GM12872 (cell line): ENCODE measurements around the gene PAX2.

Source experiments
- CTCF ChIP-seq: IDR thresholded peaks from 3 replicates; pipeline ENCODE4 v1.5.1; 2011; ENCODE audit warnings: low read depth, mild to moderate bottlenecking, low read length, moderate library complexity; ENCODE audit not compliant: insufficient read depth

PAX2 gene

GRCh38 chr10:100863433-100863832 is 118.1 kb downstream of the PAX2 start:
- TF ChIP-seq CTCF, result no peak

DNA sequence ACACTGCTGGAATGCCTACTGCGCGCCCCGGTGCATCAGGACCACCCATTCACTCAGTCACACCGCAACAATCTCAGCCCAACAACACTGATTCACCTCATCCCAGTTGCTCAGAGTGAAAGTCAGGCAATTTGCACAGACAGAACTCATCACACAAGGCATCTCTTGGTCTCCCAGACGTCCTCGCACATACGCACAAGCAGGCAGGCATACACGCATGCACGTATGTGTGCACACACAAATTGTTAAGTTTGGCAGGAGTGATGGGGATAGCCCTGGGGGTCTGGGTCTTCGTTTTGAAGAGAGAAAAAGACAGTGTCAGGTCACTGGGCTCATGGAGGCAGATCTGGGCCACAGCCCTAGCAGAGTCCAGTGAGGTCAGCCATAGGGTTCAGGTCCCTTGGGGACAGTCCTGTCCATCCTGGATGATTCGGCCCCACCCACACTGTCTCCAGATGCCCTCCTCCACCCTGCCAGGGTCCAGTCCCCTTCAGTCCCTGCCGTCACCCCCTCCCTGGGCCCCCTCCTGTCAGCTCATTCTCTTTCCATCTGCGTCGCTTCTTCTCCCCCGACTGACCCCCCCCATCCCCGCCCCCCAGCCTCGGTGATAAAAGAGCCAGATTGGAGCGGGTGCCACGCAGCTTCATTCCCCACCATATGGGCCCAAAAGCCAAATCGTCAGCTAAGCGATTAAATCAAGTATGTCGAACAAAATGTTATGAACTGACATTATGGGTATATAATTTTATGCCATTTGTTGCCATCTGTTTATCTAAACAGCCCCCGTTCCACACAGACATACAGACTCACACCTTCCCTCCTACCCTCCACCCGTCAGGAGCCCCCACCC is 118.9 kb downstream of the PAX2 start:
- no peak for TF ChIP-seq CTCF

DNA sequence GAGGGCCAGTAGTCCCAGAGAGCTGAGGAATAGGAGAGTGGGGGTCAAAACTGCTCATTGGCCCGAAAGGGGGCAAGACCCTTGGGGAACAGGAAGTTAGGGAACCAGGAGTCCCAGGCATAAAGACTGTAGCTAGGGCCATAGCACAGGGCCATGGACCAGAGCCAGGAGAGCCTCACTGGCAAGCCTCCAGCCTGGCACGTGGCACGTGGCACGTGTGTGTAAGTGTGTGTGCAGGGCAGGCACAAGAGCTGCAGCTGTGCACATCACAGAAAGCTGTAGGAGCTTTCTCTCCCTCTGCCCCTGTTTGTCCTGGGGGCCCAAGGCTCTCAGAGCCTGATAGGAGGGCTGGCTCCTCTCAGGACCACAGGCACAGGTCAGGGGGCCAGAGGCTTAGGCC is 119.6 kb downstream of the PAX2 start:
- no peak for TF ChIP-seq CTCF

DNA sequence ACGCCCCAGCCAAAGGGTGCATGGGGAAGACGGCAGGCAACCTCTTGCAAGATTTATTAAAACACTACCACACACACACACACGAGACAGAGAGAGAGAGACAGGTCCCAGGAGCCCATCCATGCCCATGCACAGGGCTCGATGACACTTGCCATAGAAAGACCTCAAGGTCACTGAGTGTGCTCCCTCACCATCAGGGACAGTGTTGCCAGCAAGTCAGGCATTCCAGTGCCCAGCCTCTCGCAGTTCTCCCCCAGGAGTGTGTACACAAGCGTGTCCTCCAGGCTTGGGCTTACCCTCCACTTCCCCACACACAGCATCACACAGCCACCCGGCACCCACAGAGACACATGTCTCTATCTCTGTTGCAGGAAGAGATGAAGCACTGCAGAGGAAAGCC is 120.6 kb downstream of the PAX2 start:
- TF ChIP-seq CTCF, result no peak

DNA sequence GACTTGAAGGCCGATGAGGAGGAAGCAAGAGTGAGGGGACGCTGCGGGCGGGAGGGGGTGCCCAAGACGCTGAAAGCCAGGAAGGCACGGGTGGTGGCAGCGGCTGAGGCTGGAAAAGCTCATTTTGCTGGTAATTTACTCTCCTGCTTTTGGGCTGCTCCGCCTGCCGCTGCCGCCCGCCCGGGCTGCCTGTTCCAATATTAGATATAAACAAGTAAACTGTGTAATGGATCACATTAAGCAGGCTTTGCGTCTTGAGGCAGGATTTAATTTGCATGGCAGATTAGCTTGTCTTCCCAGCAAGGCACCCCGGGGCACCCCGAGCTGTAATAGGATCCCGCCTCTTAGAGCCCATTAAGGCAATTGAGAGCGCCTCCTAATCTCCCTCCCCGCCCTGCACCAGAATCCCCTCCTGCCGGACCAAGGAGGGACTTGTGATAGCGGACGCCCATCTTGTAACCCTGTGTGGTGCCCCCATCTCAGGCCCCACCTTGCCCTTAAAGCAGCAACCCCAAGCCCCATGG is 121.3 kb downstream of the PAX2 start:
- TF ChIP-seq CTCF, result no peak

DNA sequence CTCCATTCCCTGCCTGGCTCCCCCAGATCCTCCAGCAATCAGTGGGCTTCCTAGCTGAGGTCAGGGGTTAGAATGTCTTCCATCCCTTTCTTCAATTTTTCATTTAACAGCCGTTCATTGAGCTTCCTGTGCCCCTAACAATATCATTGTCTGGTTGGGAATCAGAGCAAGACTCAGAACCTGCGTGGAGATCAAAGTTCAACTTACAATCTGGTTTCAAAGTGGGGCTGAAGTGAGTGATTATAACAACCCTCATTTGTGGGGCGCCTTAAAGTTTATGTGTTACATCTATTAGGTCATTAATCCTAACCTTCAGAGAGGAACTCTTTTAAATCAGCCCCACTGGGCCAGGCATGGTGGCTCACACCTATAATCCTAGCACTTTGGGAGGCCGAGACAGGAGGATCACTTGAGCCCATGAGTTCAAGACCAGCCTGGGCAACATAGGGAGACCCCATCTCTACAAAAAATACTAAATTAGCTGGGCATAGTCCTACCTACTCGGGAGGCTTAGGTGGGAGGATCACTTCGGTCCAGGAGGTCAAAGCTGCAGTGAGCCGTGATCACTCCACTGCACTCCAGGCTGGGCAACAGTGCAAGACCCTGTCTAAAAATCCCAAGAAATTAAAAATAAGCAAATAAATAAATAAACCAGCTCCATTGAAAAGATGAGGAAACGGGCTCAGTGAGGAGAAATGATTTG is 122.0 kb downstream of the PAX2 start:
- TF ChIP-seq CTCF, result no peak

DNA sequence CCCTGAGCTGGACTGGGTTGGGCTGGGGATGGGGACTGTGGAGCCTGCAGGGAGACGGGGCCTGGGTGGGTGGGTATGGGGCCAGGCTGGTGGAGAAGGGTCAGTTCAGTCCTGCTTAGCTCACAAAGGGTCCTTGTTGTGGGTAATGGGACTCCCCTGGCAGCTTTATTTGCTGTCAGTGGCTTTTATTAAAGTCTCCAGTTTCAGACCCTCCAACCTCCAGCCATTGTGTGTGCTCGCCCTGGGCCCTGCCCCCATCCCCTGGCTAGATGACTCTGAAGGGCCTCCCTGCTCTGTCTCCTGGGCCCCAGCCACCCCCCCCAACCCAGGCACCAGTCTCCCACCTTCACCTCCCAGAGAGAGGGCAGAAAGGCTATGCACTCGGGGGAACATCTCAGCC is 123.0 kb downstream of the PAX2 start:
- TF ChIP-seq CTCF, result no peak
